ENCODE results near the gene SLC5A1.
A peak's percentile ranks its signal among the peaks of the same experiment; 100 is the strongest.
"Not testable (repeated sequence)": the region's sequence is repeated elsewhere in the genome, so short reads cannot be mapped to it uniquely, and the experiment has no call there.

The SLC5A1 gene

GRCh38 chr22:32097881-32098499 lies 54.9 kb downstream of the SLC5A1 start:
- DNase-seq: no peak

- DNase-seq: no peak
Measured at GRCh38 chr22:32100711-32101110, 57.6 kb downstream of the SLC5A1 start.

- DNase-seq: no peak
Measured at GRCh38 chr22:32103658-32104315, 60.7 kb downstream of the SLC5A1 start.

DNA sequence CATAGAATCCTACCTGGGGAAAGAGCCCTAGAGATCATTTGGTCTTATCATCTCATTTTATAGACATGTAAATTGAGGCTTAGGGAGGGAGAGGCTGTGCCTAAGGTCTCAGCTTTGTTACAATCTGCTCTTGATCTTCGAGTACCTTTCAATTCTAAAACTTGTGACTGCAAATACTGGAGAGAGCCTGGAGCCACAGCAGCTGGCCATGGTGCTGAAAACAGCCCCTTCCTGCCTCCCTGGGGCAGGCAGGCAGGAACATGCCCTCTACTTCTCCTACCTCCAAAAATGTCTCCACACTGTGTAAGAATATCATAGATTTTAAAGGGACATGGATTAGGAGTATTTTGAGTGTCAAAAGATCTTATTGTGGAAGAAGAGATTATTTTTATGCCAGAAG lies 63.9 kb downstream of the SLC5A1 start:
- no peak for DNase-seq

DNA sequence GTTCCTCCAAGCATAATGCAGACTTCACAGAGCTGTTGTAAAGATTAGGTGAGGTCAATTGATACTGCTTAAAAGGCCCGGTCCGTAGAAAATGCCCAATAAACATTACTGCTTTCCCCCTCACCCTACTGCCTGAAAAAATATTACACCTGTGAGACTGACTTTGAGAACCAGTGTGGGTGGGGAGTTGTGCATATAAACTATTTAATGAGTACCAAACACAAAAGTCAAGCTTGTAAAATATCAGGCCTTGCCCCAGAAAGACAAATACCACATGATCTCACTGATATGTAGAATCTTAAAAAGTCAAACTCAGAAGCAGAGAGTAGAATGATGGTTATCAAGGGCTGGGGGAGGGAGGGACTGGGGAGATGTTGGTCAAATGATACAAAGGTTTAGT lies 69.3 kb downstream of the SLC5A1 start:
- DNase-seq: no peak

DNA sequence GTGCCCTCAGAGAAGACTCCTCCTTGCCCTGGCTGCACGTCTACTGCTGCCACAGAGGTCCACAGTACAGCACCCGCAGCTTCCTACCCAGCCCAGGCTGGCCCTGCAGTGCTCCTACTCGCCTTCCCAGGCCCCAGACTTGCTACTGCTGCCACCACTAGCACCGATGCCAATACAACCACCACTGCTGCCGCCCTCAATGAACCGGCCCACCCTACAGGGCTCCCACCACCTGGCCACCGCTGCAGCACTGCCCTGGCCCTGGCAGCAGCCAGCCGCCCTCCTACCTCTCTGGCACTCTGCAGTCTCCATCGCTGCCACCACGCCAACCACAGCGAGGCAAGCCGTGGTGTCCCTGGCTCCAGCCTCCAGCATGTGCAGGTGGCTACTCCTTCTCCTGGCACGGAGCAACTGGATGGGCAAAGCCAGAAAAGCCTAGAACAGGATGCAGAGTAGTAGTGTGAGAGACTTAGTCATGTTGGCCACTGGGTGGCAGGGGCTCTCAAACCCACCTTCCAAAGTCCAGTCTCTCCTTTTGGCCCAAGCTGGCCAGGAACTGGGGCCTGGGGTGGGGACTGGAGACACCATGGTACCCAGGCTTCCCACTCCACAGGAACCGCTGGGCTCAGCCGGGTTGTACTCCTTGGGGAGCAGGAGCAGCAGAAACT lies 76.6 kb downstream of the SLC5A1 start:
- no peak for DNase-seq

DNA sequence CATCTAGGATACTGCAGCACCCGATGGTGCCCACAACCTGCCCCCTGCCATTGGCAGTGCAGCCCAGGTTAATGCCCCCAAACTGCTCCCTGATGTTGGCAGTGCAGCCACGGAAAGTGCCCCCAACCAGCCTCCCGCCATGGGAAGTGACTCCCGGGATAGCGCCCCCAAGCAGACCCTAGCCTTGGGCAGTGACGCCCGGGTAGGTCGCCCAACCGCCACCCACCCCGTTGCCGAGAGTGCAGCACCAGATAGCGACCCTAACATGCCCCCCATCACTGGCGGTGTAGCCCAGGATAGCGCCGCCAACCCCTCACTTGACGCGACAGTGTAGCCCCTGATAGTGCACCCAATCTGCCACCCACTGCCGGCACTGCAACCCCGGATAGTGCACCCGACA lies 77.5 kb downstream of the SLC5A1 start:
- DNase-seq: no peak

- DNase-seq: no peak
Measured at GRCh38 chr22:32122899-32123298, 79.8 kb downstream of the SLC5A1 start.

DNA sequence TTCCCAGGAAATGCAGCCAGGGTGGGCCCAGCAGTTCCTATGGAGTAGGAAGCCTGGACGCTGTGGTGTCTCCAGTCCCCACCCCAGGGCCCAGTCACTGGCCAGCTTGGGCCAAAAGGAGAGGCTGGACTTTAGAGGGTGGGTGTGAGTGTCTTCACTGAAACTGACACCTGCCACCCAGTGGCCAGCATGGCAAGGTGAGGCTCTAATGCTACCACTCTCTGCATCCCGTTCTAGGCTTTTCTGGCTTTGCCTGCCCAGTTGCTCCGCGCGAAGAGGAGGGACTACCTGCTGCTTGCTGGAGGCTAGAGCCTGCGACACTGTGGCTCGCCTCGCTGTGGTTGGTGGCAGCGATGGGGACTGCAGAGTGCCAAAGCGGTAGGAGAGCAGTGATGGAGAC lies 80.6 kb downstream of the SLC5A1 start:
- no peak for DNase-seq

DNA sequence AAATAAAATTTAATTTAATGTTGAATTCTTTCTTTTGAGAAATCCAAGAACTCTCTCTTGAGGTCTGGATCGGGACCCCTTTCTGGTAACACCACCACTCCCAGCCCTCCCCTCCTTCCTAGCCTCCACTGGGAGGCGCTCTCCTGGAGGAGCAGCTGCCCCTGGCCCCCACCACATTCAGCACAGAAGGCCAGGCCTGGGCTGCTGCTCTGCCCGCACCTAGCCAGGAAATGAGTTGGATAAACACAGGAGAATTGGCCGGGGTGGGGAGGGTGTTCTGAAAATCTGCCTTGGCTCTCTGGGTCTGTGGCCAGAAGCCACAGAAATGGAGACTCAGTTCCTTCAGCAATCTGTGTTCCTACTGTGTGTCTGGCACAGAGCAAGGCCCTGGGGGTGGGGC lies 84.8 kb downstream of the SLC5A1 start:
- no peak for DNase-seq

DNA sequence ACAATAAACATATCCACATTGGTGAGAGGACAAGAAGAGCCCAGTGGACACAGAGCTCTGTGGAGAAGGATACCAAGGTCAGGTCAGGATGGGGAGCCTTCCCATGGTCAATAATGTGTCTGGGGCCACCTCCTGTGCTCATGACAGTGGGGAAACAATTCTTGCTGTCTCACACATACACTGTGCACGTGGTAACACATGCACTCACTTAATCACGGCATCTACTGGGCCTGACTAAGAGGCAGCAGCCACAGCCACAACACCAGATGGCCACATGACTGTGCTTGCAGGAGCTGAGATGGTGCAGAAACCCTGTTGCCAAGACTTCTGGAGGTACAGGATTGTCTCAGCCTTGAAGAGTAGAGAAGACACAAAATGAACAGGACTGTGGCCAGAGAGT lies 87.4 kb downstream of the SLC5A1 start:
- DNase-seq: no peak

DNA sequence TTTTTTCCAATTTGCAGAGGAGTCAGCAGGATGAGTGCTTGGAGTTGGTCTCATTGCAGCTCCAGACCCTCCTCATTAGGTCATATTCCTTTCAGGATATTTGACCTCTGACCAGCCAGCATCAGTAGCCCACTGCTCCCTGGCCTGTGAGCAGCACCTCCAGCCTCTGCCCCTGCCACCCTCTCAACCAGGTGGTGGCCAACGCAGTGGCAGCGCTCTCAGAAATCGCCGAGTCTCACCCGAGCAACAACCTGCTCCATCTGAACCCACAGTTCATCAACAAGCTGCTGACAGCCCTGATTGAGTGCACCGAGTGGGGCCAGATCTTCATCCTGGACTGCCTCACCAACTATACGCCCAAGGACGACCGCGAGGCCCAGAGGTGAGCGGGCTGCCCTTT lies 89.1 kb downstream of the SLC5A1 start:
- DNase-seq: no peak

DNA sequence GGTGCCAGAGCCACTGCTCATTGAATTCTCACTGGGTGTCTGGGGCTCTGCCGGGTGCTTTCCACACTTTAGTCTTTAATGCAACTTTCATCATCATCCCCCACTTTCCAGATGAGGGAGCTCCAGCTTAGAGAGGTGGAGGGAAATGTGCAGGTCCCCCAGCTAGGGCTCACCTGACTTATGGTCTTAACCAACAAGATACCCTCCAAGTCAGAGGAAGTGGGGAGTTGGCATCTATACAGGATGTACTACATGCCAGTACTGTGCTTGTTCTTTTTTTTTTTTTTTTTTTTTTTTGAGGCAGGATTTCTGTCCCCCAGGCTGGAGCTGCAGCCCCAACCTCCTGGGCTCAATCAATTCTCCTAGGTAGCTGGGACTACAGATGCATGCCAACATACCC lies 89.7 kb downstream of the SLC5A1 start:
- DNase-seq: no peak

DNA sequence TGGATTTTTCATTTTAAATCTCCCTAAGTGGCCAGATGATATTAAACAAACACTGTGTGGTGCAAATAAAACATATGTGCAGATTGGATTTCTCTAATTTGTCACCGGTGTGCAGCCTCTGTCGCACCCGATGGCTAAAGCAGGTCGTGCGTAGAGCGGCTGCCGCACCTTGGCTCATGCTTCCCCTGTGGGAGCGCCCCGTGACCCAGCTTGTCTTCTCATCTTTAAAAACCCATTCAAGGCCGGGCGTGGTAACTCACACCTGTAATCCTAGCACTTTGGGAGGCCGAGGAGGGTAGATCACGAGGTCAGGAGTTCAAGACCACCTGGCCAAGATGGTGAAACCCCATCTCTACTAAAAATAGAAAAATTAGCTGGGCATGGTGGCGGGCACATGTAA lies 91.7 kb downstream of the SLC5A1 start:
- not testable (repeated sequence) for DNase-seq

DNA sequence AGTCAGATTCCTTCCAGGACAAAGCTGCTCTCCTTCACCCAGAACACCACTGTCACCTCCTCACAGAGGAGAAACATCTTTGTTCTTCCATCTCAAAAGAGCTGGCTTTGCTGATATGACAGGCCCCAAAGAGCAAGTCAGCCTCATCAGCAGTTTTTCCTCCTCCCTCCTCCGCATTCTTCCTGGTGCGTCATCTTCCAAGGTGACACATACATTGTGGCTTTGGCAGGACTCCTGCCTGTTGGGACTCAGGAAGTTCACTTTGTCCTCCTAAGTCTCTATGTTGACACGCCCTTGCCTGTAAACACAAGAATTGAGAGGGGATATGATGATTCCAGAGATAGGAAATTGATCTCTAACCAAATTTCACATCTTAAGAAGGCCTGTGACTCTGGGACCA lies 92.9 kb downstream of the SLC5A1 start:
- DNase-seq: not testable (repeated sequence)

- DNase-seq: not testable (repeated sequence)
Measured at GRCh38 chr22:32136881-32137280, 93.8 kb downstream of the SLC5A1 start.

GRCh38 chr22:32137731-32138324 lies 94.8 kb downstream of the SLC5A1 start:
- not testable (repeated sequence) for DNase-seq

DNA sequence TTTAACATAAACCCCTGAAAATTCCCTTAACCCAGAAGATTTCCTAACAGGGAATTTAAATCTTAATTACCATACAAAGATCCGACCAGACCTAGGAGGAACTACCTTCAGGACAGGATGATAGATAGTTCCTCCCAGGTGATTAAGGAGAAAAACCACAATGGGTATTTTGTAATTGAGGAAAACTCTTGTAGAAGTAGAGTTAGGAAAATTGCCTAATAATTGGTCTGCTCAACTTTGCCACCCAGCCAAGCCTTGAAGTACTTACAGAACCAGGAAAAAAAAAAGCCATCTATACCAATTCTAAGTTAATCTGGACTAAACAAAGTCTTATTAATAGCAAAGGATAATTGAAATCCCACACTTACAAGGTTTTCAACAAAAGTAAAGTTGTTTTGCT lies 95.5 kb downstream of the SLC5A1 start:
- not testable (repeated sequence) for DNase-seq

GRCh38 chr22:32140688-32141087 lies 97.6 kb downstream of the SLC5A1 start:
- DNase-seq: not testable (repeated sequence)

GRCh38 chr22:32142600-32142999 lies 99.5 kb downstream of the SLC5A1 start:
- DNase-seq: no peak

- DNase-seq: peak; percentile 62
Measured at GRCh38 chr22:32144496-32145274, 101.6 kb downstream of the SLC5A1 start.

DNA sequence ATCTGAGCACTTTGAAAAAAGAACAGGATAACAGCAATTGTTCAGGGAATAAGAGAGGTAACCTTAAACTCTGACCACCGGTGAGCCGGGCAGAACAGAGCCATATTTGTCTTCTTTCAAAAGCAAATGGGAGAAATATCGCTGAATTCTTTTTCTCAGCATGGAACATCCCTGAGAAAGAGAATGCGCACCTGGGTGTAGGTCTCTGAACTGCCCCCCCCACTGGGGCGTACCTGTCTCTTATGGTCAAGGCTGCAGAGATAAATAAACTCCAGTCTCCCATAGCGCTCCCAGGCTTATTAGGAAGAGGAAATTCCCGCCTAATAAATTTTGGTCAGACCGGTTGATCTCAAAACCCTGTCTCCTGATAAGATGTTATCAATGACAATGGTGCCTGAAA lies 104.1 kb downstream of the SLC5A1 start:
- not testable (repeated sequence) for DNase-seq

DNA sequence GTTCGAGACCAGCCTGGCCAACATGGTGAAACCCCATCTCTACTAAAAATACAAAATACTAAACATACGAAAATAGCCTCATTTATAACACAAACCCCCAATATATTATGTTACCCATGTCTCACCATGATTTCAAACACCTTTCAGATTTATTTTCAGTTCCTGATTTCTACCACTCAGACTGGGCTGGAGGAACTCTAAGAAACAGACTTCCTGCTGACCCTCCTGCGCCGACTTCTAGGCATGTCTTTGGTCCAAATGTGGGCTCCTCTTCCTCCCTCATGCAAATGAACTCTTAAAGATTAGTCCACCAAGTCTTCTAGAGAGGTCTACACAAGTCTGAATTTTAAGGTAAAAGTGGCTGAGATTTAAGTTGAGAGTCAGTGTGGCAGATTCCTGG lies 105.3 kb downstream of the SLC5A1 start:
- not testable (repeated sequence) for DNase-seq

All from GF-D8 (cell line).